H1 (cell line): ENCODE data around the gene PLEKHG5. TPM values are rescaled to one million over a fixed set of nuclear protein-coding genes. Genes with fewer than 3 reads are reported as not detected.

Experiments used
- BACH1 ChIP-seq: IDR thresholded peaks from 2 replicates; pipeline ENCODE4 v1.6.1; 2012; ENCODE audit warnings: low read length, improper control_type of control experiment
- CEBPB ChIP-seq: IDR thresholded peaks from 2 replicates; pipeline ENCODE4 v1.6.1; 2012; ENCODE audit warnings: low read depth, low read length
- CHD7 ChIP-seq: fragments of 300-600 bp; sonication (generic); IDR thresholded peaks from 2 replicates; pipeline ENCODE4 v1.7.1; 2012; ENCODE audit warnings: low read length, moderate library complexity, mild to moderate bottlenecking, inconsistent platforms; ENCODE audit not compliant: insufficient replicate concordance
- HDAC2 ChIP-seq, 2 experiments: fragments of 300-600 bp in 1 of 2; sonication (generic) in 1 of 2; IDR thresholded peaks; 2 replicates each; pipeline ENCODE4 v1.6.1; 2011 to 2012; ENCODE audit warnings: low read depth in 2 of 2, low read length in 2 of 2, mild to moderate bottlenecking in 2 of 2, moderate library complexity in 2 of 2, borderline replicate concordance in 1 of 2, inconsistent platforms in 1 of 2
- JUND ChIP-seq: IDR thresholded peaks from 2 replicates; pipeline ENCODE4 v1.6.1; 2011; ENCODE audit warnings: mild to moderate bottlenecking, improper control_type of control experiment, low read length
- RBBP5 ChIP-seq: IDR thresholded peaks from 2 replicates; pipeline ENCODE4 v1.7.1; 2012; ENCODE audit warnings: low read depth, mild to moderate bottlenecking, inconsistent platforms, low read length, moderate library complexity, borderline replicate concordance
- SIN3A ChIP-seq, 2 experiments: IDR thresholded peaks in 1 of 2; conservative IDR thresholded peaks in 1 of 2; 2 replicates each; pipeline ENCODE4 v1.6.1; 2011 to 2012; ENCODE audit warnings: low read length in 2 of 2, improper control_type of control experiment in 1 of 2, low read depth in 1 of 2, mild to moderate bottlenecking in 1 of 2
- SP1 ChIP-seq: IDR thresholded peaks from 2 replicates; pipeline ENCODE4 v1.6.1; 2011; ENCODE audit warnings: low read depth, low read length
- TAF7 ChIP-seq: optimal IDR thresholded peaks from 2 replicates; pipeline ENCODE3; 2011; ENCODE audit warnings: low read depth, mild to moderate bottlenecking, inconsistent platforms, low read length, moderate library complexity, borderline replicate concordance
- polyA plus RNA-seq, 7 experiments: library from polyadenylated mRNA; depleted of rRNA in 3 of 7; stranded (reverse) in 5 of 7; unstranded in 2 of 7; fragments of >200 nt in 5 of 7; fragments of 200-250 nt in 2 of 7; gene quantifications; 1 replicate in 5 of 7; 2 replicates in 1 of 7; 4 replicates in 1 of 7; pipeline versions ENCODE4 v1.2.1 to v1.2.3, GENCODE V29; 2011 to 2013; ENCODE audit warnings: missing spikeins in 2 of 7, mixed read lengths in 2 of 7
- total RNA-seq: library from RNA; stranded (reverse); fragmentation: NEBNext Ultra II Directional; extraction: Animal tissue kit (Norgen Biotek cat#: 25700); gene quantifications from 2 replicates; pipeline ENCODE4 v1.2.1, GENCODE V29; 2021

Gene PLEKHG5
- total and polyA plus RNA-seq, 2 of the 8 experiments (the other 6 are each of a cell fraction or from before 2014, with no cell fraction given), result 10.4 to 13.8 TPM

- TF ChIP-seq CEBPB, result no peak
- no peak for TF ChIP-seq SP1
- TF ChIP-seq HDAC2 (IDR thresholded peaks at IDR 0.05; ENCODE audit: borderline replicate concordance in 1 of 2, low read depth in 2 of 2, low read length in 2 of 2), result peak in 1 of 2 experiments; percentile 81; a peak in 1 of 4 replicates
- TF ChIP-seq CHD7, result peak; percentile 100
- TF ChIP-seq TAF7, result no peak
- peak; percentile 77 for TF ChIP-seq JUND
- no peak; the same call in none of the 2 replicates for TF ChIP-seq BACH1
- TF ChIP-seq SIN3A (conservative IDR thresholded peaks at IDR 0.05 in 1 of 2, IDR thresholded peaks at IDR 0.05 in 1 of 2; ENCODE audit: low read depth in 1 of 2, low read length in 2 of 2), result peak in 1 of 2 experiments; percentile 42; a peak in 2 of 4 replicates
- TF ChIP-seq RBBP5, result peak; percentile 54; the same call in 1 of the 2 replicates
Observed at GRCh38 chr1:6490181-6491080, 1.0 kb downstream of the PLEKHG5 start (continued).
